GM23338 (cell line): ENCODE measurements around the gene ZNF91. TPM values are rescaled to one million over a fixed set of nuclear protein-coding genes. Genes with fewer than 3 reads are reported as not detected.
A peak's percentile ranks its signal among the peaks of the same experiment; 100 is the strongest.
"Not testable (repeated sequence)": the region's sequence is repeated elsewhere in the genome, so short reads cannot be mapped to it uniquely, and the experiment has no call there.

ENCODE experiments used
- ATAC-seq: fragments of 200-7000 bp; cut with Tn5 transposase; 3 replicates; pipeline ENCODE4 v1.9.1; 2020
- DNase-seq: peaks from one replicate; pipeline ENCODE4 v3.0.0-alpha.2; 2015; ENCODE audit warnings: low spot score
- H2AFZ ChIP-seq: fragments of 200-600 bp; sonication (generic); 2 replicates; pipeline ENCODE4 v1.8.0; 2016; ENCODE audit warnings: antibody characterized with exemption, mild to moderate bottlenecking, moderate library complexity
- H3F3A ChIP-seq: fragments of 200-600 bp; sonication (generic); replicated peaks from 2 replicates; pipeline ENCODE4 v1.8.0; 2017; ENCODE audit warnings: antibody characterized with exemption, mixed run types, low read depth
- H3K27ac ChIP-seq: fragments of 200-600 bp; sonication (generic); 2 replicates; pipeline ENCODE4 v1.6.1; 2016; ENCODE audit warnings: low read depth
- H3K27me3 ChIP-seq: fragments of 200-600 bp; sonication (generic); 2 replicates; pipeline ENCODE4 v1.8.0; 2016; ENCODE audit warnings: mild to moderate bottlenecking, mixed run types, moderate library complexity; ENCODE audit not compliant: insufficient read depth
- H3K36me3 ChIP-seq: fragments of 200-600 bp; sonication (generic); 2 replicates; pipeline ENCODE4 v1.8.0; 2016; ENCODE audit warnings: mild to moderate bottlenecking; ENCODE audit not compliant: insufficient read depth
- H3K4me1 ChIP-seq: fragments of 200-600 bp; sonication (generic); 2 replicates; pipeline ENCODE4 v1.8.0; 2016; ENCODE audit warnings: mild to moderate bottlenecking, moderate library complexity; ENCODE audit not compliant: insufficient read depth
- H3K4me2 ChIP-seq: fragments of 200-600 bp; sonication (generic); 2 replicates; pipeline ENCODE4 v1.7.1; 2017; ENCODE audit warnings: mixed run types
- H3K4me3 ChIP-seq: fragments of 200-600 bp; sonication (generic); 2 replicates; pipeline ENCODE4 v1.6.1; 2016; ENCODE audit warnings: mixed run types
- H3K79me2 ChIP-seq: fragments of 200-600 bp; sonication (generic); replicated peaks from 2 replicates; pipeline ENCODE4 v1.8.0; 2017; ENCODE audit warnings: mild to moderate bottlenecking; ENCODE audit not compliant: insufficient read depth
- H3K9me2 ChIP-seq: fragments of 200-600 bp; sonication (generic); 2 replicates; pipeline ENCODE4 v1.8.0; 2017; ENCODE audit not compliant: insufficient read depth
- H4K20me1 ChIP-seq: fragments of 200-600 bp; sonication (generic); replicated peaks from 2 replicates; pipeline ENCODE4 v1.8.0; 2017; ENCODE audit warnings: mild to moderate bottlenecking; ENCODE audit not compliant: insufficient read depth
- H3K27ac Mint-ChIP-seq: 2 replicates; pipeline ENCODE4 v1.8.0; 2020; ENCODE audit warnings: inconsistent platforms, mild to moderate bottlenecking, moderate library complexity, mixed read lengths
- H3K27me3 Mint-ChIP-seq: 3 replicates; pipeline ENCODE4 v1.8.0; 2022; ENCODE audit warnings: low read depth, mild to moderate bottlenecking, moderate library complexity, mixed read lengths, inconsistent platforms; ENCODE audit not compliant: insufficient read depth, poor library complexity
- H3K36me3 Mint-ChIP-seq: 3 replicates; pipeline ENCODE4 v1.8.0; 2021; ENCODE audit warnings: low read depth, mild to moderate bottlenecking, inconsistent platforms, moderate library complexity, mixed read lengths
- H3K4me1 Mint-ChIP-seq: 3 replicates; pipeline ENCODE4 v1.8.0; 2020; ENCODE audit warnings: mild to moderate bottlenecking, inconsistent platforms, mixed read lengths
- H3K4me3 Mint-ChIP-seq: 3 replicates; pipeline ENCODE4 v1.8.0; 2021; ENCODE audit warnings: moderate library complexity, mild to moderate bottlenecking, inconsistent platforms, mixed read lengths
- H3K9me3 Mint-ChIP-seq: 3 replicates; pipeline ENCODE4 v1.8.0; 2020; ENCODE audit warnings: moderate library complexity, mild to moderate bottlenecking, inconsistent platforms, mixed read lengths
- CREB1 ChIP-seq: fragments of 250-450 bp; sonication (Bioruptor Pico); IDR thresholded peaks from 2 replicates; pipeline ENCODE4 v1.5.0; 2020; ENCODE audit warnings: low read depth, mild to moderate bottlenecking, moderate library complexity
- EZH2 ChIP-seq: fragments of 200-600 bp; sonication (generic); IDR thresholded peaks from one replicate; pipeline ENCODE4 v1.8.0; 2017; ENCODE audit warnings: antibody characterized with exemption, mild to moderate bottlenecking, low read depth; ENCODE audit not compliant: unreplicated experiment
- JUNB ChIP-seq: IDR thresholded peaks from one replicate; pipeline ENCODE4 v1.6.1; 2016; ENCODE audit warnings: antibody characterized with exemption; ENCODE audit not compliant: unreplicated experiment
- REST ChIP-seq: IDR thresholded peaks from one replicate; pipeline ENCODE4 v1.6.1; 2018; ENCODE audit warnings: antibody characterized with exemption; ENCODE audit not compliant: unreplicated experiment
- STAT1 ChIP-seq: IDR thresholded peaks from one replicate; pipeline ENCODE4 v1.6.1; 2016; ENCODE audit warnings: antibody characterized with exemption; ENCODE audit not compliant: unreplicated experiment
- ZNF114 ChIP-seq: fragments of 250-450 bp; sonication (Bioruptor Pico); IDR thresholded peaks from 2 replicates; pipeline ENCODE4 v1.5.0; 2020; ENCODE audit warnings: mild to moderate bottlenecking, moderate library complexity
- ZNF331 ChIP-seq: fragments of 250-450 bp; sonication (Bioruptor Pico); IDR thresholded peaks from 2 replicates; pipeline ENCODE4 v1.5.0; 2020; ENCODE audit warnings: low read depth, mild to moderate bottlenecking, moderate library complexity
- ZNF462 ChIP-seq: fragments of 250-450 bp; sonication (Bioruptor Pico); IDR thresholded peaks from 2 replicates; pipeline ENCODE4 v1.5.0; 2020; ENCODE audit warnings: mild to moderate bottlenecking, moderate library complexity
- polyA plus RNA-seq: library from polyadenylated mRNA; unstranded; fragments of >200 nt; fragmentation: Nextera tagmentation; extraction: Ambion mirVana; gene quantifications from 2 replicates; pipeline ENCODE4 v1.2.1, GENCODE V29; 2016
- total RNA-seq: library from RNA; depleted of rRNA; stranded (reverse); fragments of >200 nt; shearing (Covaris generic); gene quantifications from 2 replicates; pipeline ENCODE4 v1.2.3, GENCODE V29; 2014

ZNF91 gene
- total and polyA plus RNA-seq, 2 experiments from 2014 or later: 23.5 to 51.6 TPM

DNA sequence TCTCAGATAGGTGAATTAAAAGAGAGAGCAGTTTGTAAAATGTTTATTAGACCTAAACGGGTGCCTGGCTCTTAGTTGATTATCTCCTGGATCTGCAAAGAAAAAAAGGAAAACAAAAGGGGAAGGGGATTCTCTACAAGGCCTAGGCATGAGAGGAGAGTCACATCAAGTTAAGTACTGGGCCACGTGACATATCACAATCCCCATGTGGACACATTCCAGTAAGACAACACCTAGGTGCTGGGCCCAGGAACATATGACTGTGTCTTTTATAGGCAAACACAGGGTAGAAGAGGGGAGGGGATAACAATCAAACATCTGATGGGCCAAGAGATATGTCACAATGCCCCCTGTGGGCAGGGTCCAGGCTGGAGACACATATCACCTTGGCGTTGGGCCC is 4.2 kb upstream of the ZNF91 start:
- Histone ChIP-seq H3K79me2 (peaks cover 5% of the 10 kb centered on the region), H2AFZ (no peak overlapping the region), H3K4me1 (no peaks in the 10 kb centered on the region), H3K9me2 (no peaks in the 10 kb centered on the region), H3K36me3 (peaks cover 40% of the 10 kb centered on the region), H4K20me1 (peaks cover 3% of the 10 kb centered on the region; the same call in 1 of the 2 replicates), H3F3A (no peaks in the 10 kb centered on the region), H3K27ac (no peak overlapping the region), H3K27me3 (no peaks in the 10 kb centered on the region), H3K4me2 (no peak overlapping the region), H3K4me3 (no peak overlapping the region)
- Mint-ChIP-seq H3K27me3 (peaks cover 6% of the 10 kb centered on the region), H3K4me3 (no peak overlapping the region), H3K36me3 (peaks cover 54% of the 10 kb centered on the region), H3K9me3 (no peaks in the 10 kb centered on the region; the same call in 2 of the 3 replicates), H3K27ac (no peak overlapping the region), H3K4me1 (peaks cover 4% of the 10 kb centered on the region; the same call in 1 of the 3 replicates)
- no peak for TF ChIP-seq ZNF462 (CRISPR knock-in tag)
- no peak for TF ChIP-seq ZNF331
- no peak for TF ChIP-seq STAT1
- TF ChIP-seq EZH2: no peak
- TF ChIP-seq CREB1 (CRISPR knock-in tag): no peak
- TF ChIP-seq JUNB: no peak
- no peak for TF ChIP-seq REST
- no peak for TF ChIP-seq ZNF114
- ATAC-seq (no peak), DNase-seq (no peak)

DNA sequence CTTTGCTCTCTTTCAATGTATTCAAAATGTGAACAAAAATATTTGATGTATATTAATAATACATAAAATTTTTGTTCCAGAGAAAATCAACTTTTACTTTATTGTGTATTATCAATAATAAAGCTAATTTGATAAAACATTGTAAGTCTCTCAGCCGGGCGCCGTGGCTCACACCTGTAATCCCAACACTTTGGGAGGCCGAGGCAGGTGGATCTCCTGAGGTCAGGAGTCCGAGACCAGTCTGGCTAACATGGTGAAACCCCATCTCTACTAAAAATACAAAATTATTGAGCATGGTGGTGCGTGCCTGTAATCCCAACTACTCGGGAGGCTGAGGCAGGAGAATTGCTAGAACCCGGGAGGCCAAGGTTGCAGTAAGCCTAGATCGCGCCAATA is 449 bp upstream of the ZNF91 start:
- Histone ChIP-seq H3K4me1 (peaks cover 10% of the 10 kb centered on the region), H3K79me2 (peaks cover 42% of the 10 kb centered on the region), H3K36me3 (peaks cover 20% of the 10 kb centered on the region)
- H3K27ac ChIP-seq, DNase-seq, H3K4me3 ChIP-seq, ATAC-seq, H3K27ac Mint-ChIP-seq, H4K20me1 ChIP-seq, H3K27me3 ChIP-seq, H3F3A ChIP-seq, H3K9me3 Mint-ChIP-seq, H2AFZ ChIP-seq, H3K27me3 Mint-ChIP-seq, H3K4me2 ChIP-seq, H3K9me2 ChIP-seq: not testable (repeated sequence)
- Mint-ChIP-seq H3K4me3 (peak overlapping the region; percentile 98; the same call in 1 of the 3 replicates), H3K36me3 (peaks cover 40% of the 10 kb centered on the region), H3K4me1 (peaks cover 22% of the 10 kb centered on the region; the same call in 2 of the 3 replicates)
